NCI-H82 treated with DMSO at 0.1 percent for 48 hours (cell line): ENCODE results near the gene CIAO2A.
"Not testable (repeated sequence)": the region's sequence is repeated elsewhere in the genome, so short reads cannot be mapped to it uniquely, and the experiment has no call there.

ENCODE experiments used
- DNase-seq: peaks from one replicate; lab custom pipeline; 2025; ENCODE audit not compliant: unreplicated experiment; lab: John Stamatoyannopoulos, UW

The CIAO2A gene

DNA sequence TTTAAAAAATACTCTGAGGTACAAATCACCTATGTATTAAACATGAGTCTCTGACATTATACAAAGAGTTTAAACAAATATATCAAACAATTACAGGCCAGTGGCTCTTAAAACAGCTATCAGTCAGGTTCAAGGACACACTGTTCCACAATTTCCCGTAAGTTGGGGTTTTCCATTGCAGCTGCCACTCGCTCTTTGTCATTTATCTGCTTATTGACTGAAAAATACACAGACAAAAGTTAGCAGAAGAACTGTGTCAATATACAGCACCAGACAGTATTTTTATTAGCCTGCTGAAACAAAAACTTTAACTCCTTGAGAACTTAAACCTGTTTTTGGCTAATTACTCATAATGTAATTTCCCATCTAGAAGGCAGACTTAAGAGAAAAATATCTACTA, 20.8 kb downstream of the CIAO2A start:
- no peak for DNase-seq

DNA sequence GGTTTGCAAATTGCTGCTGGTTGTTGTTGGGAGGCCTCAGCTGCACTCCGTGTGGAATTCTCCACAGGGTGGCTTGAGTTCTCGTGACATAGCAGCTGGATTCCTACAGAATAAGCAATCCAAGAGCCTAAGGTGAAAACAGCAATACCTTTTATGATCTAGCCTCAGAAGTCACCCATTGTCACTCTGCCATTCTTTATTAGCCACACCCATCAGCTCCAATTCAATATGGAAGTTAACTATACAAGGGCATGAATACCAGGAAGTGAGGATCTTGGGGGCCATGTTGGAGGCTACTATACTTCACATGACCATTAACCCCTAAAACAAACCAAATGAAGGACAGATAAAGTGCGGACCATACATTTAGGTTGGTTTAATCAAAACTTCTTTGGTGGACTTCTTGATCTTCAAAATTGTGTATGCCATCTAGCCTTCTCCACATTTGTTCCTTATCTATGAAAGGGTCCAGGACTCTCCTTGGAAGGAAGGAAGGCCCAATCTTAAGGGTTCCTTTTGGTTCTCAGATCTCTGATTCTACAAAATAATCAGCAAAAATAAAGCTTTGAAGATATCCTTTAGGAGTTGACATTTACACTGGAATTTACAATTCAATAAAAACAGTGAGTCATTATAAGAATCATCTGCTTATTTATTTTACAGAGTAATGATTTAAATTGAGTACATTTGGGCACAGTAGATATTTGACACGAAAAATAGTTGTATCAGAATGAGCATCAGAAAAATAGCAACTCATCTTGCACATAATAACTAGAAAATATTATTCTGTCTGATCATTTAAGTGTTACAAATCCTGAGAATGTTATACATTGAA, 21.5 kb downstream of the CIAO2A start:
- DNase-seq, result no peak

DNA sequence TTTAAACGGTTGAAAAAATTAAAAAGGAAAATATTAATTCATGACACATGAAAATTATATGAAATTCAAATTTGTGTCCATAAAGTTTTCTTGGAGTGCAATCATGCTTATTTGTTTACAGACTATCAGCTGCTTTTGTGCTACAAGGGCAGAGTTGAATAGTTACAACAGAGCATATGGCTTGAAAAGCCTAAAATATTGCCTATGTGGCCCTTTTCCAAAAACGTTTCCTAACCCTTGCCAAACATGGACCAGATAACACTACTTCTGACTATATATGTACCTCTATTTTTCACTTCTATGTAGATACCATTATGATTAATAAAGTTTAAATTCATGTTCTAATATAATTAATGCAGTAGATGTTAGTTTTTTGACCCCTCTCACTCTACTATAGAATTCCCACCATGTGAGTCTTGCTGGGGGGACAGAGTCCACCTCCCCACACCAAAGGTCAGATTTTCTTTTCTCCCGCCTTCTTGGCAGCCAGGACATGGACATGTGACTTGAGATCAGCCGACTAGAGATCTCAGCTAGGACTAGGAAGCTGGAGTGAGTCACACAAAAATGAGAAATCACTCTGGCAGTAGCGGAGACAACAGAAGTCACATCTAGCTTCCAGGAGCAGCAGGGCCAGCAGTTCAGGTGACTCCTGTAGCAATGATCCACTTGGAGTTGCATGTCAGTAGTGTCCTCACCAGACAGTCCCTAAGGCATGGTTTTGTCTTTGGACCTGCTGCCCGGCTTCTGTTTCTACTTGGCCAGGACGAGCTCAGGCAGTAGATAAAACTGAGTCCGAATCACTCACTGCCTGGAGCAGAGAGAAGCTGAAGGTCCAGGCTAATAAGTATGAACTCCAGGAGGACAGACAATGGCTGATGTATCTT, 22.4 kb downstream of the CIAO2A start:
- no peak for DNase-seq

DNA sequence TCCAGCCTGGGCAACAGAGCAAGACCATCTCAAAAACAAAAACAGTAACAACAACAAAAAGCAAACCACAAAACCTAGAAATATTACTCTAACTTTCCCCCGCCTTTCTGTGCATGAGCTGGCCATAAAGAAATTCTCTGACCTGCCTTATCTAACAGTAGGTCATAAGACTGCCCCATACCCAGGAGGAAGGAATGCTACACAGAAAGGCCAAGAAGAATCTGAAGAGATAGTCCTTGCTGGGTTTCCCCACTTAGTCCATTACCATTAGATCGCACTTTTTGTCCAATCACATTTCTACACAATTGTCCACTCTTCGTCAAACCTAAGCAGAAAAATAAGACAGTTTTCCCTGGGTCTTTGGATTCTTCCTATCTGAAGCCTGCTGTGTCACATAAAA, 23.5 kb downstream of the CIAO2A start:
- no peak for DNase-seq

DNA sequence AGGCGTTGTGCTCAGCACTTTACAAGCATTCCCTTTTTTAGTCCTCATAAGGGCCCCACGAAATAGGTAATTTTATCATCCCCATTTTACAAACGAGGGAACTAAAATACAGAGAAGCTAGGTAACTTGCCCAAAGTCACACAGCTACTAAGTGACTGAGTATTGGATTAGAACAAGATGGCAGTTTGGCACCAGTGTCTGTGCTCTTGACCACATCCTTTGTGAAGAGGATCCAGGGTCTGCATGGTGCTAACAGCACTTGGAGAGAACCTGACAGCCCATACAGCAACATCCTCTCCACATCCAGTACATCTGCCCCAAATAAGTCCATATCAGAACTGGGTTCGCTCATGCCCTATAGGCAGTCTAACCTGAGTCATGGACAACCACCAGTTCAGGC, 25.5 kb downstream of the CIAO2A start:
- no peak for DNase-seq

DNA sequence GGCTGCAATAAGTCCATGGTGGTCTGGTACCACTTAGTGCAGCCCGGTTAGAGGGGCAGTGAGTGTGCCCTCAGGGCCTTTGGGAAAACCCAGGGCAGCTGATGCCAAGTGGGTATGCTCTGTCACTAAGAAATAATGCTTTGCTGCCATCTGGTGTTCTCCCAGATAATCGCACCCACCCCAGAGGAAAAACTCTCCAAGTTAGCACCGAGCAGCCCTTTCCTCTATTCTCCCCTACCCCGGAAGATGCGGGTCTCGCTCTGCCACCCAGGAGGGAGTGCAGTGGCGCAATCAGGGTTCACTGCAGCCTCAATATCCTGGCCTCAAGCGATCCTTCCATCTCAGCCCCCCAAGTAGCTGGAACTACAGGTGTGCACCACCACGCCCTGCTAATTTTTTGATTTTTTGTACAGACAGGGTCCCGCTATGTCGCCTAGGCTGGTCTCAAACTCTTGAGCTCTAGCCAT, 26.0 kb downstream of the CIAO2A start:
- peak; percentile 24 for DNase-seq

DNA sequence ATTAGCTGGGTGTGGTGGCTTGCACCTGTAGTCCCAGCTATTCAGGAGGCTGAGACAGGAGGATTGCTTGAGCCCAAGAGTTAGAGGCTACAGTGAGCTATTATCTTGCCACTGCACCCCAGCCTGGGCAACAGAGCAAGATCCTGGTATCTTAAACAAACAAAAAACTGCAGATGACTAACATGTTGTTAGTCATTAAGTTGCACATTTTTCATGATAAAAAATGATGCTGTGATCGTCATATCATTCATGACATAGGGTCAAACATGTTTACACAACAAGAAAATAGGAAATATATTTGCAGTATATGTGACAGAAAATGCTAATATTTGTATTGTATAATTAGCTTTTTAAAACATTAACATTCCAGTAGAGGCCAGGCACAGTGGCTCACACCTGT, 27.2 kb downstream of the CIAO2A start:
- DNase-seq, result no peak

DNA sequence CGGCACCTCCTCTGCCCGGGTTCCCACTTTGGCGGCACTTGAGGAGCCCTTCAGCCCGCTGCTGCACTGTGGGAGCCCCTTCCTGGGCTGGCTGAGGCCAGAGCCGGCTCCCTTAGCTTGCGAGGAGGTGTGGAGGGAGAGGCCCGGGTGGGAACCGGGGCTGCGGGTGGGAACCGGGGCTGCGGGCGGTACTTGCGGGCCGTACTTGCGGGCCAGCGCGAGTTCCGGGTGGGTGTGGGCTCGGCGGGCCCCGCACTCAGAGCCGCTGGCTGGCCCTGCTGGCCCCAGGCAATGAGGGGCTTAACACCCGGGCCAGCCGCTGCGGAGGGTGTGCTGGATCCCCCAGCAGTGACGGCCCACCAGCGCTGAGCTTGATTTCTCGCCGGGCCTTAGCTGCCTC, 32.9 kb downstream of the CIAO2A start:
- DNase-seq, result no peak

DNA sequence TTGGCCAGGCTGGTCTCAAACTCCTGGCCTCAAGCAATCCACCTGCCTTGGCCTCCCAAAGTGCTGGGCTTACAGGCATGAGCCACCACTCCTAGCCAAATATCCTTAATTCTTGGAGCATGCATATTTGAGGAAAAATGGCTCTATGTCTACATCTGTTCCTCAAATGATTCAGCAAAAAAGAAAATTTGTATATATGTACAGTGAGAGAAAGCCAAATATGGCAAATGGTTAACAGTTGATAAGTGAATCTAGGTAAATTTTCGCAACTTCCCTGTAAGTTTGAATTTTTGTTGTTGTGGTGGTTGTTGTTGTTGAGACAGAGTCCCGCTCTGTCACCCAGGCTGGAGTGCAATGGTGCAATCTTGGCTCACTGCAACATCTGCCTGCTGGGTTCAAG, 34.5 kb downstream of the CIAO2A start:
- DNase-seq, result not testable (repeated sequence)

DNA sequence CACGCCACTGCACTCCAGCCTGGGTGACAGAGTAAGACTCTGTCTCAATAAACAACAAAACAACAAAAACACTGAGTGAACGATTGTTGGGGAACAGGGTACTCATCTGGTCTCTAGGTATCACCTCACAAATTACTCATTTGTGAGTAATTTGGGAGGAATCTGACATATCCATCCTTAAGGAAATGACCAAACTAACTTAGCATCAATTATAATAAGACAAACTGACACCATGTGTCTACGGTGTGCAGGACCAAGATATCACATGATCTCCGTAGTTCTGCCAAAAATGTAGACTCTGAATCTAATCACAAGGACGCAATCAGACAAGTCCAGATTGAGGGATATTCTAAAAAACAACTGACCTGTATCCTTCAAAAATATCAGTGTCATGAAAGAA, 35.4 kb downstream of the CIAO2A start:
- DNase-seq, result no peak

DNA sequence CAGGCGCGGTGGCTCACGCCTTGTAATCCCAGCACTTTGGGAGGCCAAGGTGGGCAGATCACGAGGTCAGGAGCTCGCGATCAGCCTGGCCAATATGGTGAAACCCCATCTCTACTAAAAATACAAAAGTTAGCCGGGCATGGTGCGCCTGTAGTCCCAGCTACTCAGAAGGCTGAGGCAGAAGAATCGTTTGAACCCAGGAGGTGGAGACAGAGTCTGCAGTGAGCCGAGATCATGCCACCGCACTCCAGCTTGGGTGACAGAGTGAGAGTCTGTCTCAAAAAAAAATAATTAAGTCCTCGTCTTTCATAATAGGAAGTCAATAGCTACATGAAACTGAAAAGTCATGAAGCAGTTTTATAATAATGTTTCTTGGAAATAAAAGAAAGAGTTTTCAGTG, 40.0 kb downstream of the CIAO2A start:
- DNase-seq, result not testable (repeated sequence)

DNA sequence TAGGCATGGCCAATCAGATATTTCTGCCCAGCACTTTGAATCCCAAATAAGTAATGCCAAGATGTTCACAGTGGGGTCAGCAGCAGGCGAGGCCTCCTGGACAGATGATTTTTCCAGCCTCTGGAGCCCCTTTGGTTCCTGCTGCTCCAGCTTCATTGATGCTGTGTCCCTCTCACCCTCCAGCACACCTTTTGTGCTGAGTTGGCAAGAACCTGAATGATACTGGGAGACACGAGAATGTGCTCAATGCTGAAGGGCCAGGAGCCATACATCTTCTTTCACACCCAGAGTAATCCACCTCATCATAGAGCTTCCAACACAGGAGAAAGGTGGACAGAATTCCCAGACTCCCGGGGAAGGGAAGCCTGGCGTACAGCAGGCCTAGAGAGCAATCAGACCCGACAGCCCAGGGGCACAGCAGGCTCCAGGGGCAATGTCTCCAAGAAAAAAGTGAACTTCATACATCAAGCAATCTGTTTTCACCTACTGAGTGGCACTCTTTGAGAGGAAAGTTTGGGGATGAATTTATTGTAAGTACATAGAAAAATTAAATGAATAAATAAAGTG, 40.6 kb downstream of the CIAO2A start:
- DNase-seq, result no peak

DNA sequence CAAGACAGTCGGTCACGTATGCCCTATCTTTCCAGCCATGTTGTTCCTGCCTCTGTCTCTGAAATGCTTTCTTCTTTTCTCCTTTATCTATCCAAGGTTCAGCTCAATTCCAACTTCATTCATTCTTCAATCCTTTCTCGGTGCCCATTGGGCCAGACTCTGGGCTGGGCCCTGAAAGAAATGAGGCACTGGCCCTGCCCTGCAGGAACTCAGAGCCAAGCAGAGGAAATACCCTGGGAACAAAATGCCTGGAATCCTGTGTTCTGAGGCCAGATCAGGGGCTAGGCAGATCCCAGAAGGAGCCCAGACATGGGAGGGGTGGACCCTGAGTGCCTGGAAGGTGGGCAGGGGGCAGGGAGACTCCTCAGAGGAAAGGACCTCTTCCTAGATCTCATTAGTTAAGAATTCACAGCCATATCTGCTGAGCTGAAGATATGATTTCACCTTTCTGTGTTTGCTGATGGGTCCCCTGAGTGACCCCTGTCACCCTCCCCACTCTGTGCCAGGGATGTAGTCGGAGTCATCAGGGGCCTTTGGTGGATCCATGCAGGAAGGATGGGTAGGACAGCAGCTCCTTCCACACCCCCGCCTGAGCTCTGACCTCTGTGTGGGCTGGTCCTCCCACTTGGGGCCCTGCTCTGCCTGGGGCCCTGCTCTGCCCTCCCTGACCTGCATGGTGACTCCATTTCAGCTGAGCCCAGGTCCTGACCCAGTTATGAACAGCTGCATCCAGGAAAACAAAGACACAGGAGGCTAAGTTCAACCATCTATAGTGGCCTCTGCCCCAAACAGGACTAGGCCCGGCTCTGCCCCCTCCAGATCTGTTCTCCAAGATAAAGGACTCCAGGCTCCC, 42.0 kb downstream of the CIAO2A start:
- no peak for DNase-seq

DNA sequence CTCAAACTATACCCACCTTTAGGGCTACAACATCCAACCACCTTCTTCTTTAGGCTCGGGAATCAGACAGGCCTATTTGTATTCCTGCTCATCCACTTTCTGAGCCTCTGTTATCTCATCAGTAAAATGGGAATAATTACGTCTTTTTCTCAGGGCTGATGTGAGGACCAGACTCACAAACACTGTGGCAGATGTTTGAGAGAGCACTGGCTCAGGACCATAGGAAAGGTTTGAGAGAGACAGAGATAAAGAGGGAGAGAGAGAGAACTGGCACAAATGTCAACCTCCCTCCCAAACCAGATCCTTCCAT, 42.6 kb downstream of the CIAO2A start:
- DNase-seq, result no peak

DNA sequence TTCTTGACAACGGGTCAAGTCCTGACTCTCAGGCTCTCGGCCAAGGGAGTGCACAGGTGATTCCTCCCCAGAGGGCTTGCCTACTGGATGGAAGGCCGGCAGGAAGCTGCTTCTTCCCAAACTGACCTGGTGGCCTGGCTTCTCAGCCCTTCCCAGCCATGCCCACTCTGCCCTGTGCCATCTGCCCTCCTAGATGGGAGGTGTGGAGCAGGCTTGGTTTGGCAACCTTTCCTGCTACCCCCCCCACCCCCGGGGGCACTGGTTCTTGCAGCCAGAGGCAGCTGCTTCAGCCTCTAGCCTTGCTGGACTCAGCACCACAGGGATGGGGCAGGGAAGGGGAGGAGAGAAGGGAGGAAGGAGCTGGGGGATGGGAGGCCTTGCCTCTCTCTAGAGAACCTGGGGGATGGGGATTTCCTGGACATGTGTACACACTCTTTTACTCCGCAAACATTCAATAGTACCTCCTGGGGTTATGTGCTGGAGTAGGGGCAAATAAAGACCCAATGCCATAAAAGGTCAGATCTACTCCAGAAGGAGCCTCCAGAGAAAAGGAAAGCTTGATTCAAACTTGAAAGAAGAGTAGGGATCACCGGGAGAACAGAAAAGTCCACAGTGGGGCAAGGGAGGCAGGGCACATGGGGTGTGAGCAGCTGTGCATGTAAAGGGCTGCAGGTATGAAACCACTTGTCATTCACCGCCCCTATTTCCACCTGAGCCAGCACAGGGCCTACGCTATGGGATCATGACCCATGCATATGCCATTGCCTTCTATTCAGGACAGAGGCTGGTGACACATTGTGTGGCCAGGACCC, 43.2 kb downstream of the CIAO2A start:
- DNase-seq, result no peak

DNA sequence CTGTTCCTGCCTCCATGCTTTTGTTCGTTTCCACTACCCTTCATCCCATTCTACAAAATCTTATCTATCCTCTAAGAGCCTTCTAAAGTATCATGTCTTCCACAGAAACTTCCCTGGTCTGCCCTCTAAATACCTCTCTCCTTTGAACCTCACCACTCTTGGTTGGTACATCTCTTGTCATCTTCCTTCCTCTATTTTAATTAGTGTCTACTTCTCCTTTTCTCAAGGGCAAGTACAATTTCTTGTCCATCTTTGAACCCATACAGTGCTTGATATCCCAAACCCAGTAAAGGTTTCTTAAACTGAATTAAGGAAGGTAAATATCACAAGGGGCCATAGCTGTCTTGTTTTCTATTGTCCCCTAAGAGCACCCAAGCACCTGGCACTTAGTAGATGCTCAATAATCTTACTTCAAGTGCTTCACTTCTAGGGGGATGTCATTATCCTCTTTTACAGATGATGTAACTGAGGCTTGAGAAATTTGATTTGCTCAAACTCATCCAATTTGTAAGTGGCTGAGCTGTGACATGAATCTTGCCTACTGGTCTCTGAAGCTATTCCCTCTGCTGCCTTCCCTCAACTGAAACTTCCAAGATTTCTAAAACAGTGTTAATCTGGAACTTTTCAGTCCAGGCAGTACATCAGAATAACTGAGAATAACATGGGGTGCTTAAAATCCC, 44.7 kb downstream of the CIAO2A start:
- DNase-seq, result no peak

DNA sequence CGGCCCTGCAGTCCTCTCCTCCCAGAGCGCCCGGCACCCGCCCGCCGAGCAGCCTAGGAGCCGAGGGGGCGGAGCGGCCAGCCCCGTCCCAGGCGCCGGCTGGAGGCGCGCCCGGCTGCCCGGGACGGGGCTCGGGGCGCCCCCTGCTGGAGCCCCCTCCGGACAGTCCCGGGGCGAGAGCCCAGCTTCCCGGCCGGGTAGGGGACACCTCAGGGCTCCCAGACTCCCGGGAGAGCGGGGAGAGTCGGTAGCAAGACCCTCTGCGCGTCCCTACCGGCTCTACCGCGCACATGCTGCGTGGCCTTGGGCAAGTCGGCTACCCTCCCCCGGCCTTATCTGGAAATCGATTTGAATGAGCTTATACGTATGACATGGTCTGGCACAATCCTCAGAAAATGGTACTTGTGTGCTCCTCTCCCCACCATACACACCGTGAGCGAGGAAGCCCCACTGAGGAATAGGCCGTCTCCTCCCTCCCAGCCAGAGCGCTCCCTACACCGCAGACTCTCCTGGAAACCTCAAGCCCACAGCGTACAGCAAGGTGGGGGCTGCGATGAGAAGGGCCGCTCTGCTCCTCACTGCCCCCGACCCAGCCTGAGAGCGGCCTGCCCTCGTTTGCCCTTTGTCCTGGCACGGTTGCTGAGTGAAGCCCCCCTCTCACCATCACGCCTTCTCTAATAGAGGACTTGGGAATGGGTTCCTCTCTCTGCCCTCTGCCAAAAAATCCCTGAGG, 47.1 kb downstream of the CIAO2A start, which contains the start of gene DAPK2:
Gene DAPK2, minus strand, starts transcription at position 65 of the 733 bp plus-strand sequence. CDS start 6,224 bp downstream, outside the sequence.
- peak; percentile 20 for DNase-seq

DNA sequence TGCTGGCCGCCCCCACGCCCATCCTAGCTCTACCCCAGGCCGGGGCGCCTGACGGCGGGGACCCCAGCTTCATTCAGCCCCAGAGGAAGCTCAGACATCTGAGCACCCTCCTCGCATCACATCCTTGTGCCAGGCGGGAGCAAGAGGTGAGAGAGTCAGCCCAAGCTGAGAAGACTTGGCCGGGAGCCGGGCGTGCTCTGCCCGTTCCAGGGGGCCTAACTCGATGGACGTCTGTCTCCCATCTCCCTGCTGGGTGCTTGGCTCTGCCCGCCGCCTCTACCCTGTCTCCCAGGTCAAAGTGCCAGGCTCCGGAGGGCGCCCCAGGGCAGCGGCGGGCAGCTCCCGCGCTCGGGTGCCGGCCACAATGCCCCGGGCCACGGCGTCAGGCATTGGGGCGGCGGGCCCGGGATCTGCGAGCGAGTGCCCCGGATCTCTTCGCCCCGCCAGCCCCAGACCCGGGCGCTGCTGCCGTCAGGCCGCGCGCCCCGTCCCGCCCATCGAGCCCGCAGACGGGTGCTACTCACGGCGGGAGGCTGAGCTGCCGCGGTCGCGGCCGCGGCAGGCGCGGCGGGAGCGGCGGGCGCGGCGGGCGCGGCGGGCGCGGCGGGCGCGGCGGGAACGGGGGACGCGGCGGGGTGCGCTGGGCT, 47.7 kb downstream of the CIAO2A start:
- no peak for DNase-seq
